ENCODE data around the gene BUB1.

DNA sequence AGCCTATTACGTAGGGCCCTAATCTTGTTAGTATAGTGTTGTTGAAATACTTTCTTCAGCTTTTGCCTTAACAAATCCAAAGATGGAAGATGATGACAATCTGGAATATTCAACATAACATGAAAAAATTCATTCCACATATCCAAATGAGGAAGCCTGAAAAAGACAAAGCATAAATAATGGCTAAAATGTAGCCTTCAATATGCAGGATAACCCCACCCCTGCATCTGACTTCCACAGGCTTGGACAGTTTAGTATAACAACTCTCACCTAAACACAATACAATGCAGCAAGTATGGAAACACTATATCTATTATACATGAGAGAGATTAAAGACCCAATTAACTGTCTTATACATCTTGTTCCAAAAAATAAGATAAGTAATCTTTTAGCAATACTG lies 39.9 kb downstream of the BUB1 start:
- TF ChIP-seq, protein P1, sequence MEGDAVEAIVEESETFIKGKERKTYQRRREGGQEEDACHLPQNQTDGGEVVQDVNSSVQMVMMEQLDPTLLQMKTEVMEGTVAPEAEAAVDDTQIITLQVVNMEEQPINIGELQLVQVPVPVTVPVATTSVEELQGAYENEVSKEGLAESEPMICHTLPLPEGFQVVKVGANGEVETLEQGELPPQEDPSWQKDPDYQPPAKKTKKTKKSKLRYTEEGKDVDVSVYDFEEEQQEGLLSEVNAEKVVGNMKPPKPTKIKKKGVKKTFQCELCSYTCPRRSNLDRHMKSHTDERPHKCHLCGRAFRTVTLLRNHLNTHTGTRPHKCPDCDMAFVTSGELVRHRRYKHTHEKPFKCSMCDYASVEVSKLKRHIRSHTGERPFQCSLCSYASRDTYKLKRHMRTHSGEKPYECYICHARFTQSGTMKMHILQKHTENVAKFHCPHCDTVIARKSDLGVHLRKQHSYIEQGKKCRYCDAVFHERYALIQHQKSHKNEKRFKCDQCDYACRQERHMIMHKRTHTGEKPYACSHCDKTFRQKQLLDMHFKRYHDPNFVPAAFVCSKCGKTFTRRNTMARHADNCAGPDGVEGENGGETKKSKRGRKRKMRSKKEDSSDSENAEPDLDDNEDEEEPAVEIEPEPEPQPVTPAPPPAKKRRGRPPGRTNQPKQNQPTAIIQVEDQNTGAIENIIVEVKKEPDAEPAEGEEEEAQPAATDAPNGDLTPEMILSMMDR (conservative IDR thresholded peaks at IDR 0.05 in 1 of 2, IDR thresholded peaks at IDR 0.05 in 1 of 2; ENCODE audit: low read depth in 1 of 2, low read length in 2 of 2): no peak
- TF ChIP-seq EZH2 (IDR thresholded peaks at IDR 0.05; ENCODE audit: low read length, missing control alignments): no peak
